ENCODE data around the gene CRTAP. TPM values are rescaled to one million over a fixed set of nuclear protein-coding genes. Genes with fewer than 3 reads are reported as not detected.

The CRTAP gene
- total RNA-seq, 2 donors from 2014 or later = 97.2 to 140 TPM

DNA sequence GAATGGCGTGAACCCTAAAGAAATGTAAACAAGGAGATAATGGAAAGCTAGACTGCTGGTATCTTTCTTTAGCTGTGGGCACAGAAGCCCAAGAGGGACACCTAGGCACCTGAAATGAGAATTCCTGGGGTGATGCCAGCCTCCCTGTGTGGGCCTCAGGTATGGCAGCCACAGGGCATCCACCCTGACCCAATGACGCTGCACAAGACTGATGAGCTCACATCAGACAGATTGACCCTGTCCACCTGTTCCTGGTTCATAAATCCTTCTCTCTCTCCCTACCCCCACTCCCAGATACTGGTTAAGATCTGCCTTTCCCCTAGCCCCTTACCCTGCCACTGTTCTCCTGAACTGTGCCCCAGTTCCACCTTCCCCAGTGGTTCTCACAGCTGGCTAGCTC is 18.4 kb upstream of the CRTAP start:
- H3K27me3 ChIP-seq = no peaks in the 10 kb centered on the region
- peak overlapping the region in 1 of 2 donors; percentile 93 for H3K27ac ChIP-seq
- TF ChIP-seq, protein P1, sequence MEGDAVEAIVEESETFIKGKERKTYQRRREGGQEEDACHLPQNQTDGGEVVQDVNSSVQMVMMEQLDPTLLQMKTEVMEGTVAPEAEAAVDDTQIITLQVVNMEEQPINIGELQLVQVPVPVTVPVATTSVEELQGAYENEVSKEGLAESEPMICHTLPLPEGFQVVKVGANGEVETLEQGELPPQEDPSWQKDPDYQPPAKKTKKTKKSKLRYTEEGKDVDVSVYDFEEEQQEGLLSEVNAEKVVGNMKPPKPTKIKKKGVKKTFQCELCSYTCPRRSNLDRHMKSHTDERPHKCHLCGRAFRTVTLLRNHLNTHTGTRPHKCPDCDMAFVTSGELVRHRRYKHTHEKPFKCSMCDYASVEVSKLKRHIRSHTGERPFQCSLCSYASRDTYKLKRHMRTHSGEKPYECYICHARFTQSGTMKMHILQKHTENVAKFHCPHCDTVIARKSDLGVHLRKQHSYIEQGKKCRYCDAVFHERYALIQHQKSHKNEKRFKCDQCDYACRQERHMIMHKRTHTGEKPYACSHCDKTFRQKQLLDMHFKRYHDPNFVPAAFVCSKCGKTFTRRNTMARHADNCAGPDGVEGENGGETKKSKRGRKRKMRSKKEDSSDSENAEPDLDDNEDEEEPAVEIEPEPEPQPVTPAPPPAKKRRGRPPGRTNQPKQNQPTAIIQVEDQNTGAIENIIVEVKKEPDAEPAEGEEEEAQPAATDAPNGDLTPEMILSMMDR (IDR thresholded peaks at IDR 0.05) = no peak
- no peak overlapping the region for H3K4me3 ChIP-seq
- DNase-seq (ENCODE audit: low spot score) = no peak
- H3K4me1 ChIP-seq = peaks cover 0 to 20% of the 10 kb centered on the region in 2 donors
- H3K9me3 ChIP-seq = no peaks in the 10 kb centered on the region
- peaks cover 6% of the 10 kb centered on the region for H3K36me3 ChIP-seq

GRCh38 chr3:33096093-33096868 is 17.5 kb upstream of the CRTAP start:
- H3K9me3 ChIP-seq = no peaks in the 10 kb centered on the region
- H3K27me3 ChIP-seq = no peaks in the 10 kb centered on the region
- peak overlapping the region; percentile 62 to 93 for H3K4me3 ChIP-seq
- H3K36me3 ChIP-seq = peaks cover 6% of the 10 kb centered on the region
- DNase-seq (ENCODE audit: low spot score) = no peak
- H3K27ac ChIP-seq = peak overlapping the region; percentile 89 to 93
- peaks cover 0 to 20% of the 10 kb centered on the region in 2 donors for H3K4me1 ChIP-seq
- TF ChIP-seq, protein P1 (IDR thresholded peaks at IDR 0.05) = no peak

GRCh38 chr3:33099109-33099645 is 14.6 kb upstream of the CRTAP start:
- Histone ChIP-seq H3K4me1 (peaks cover 0 to 15% of the 10 kb centered on the region in 2 donors), H3K4me3 (no peak overlapping the region), H3K27me3 (no peaks in the 10 kb centered on the region), H3K27ac (no peak overlapping the region), H3K9me3 (no peaks in the 10 kb centered on the region), H3K36me3 (no peaks in the 10 kb centered on the region)
- DNase-seq (ENCODE audit: low spot score) = no peak
- TF ChIP-seq, protein P1 (IDR thresholded peaks at IDR 0.05) = no peak

GRCh38 chr3:33099701-33100100 is 14.1 kb upstream of the CRTAP start:
- Histone ChIP-seq H3K27ac (no peak overlapping the region), H3K36me3 (no peaks in the 10 kb centered on the region), H3K4me3 (no peak overlapping the region), H3K4me1 (peaks cover 0 to 15% of the 10 kb centered on the region in 2 donors), H3K9me3 (no peaks in the 10 kb centered on the region), H3K27me3 (no peaks in the 10 kb centered on the region)
- DNase-seq (ENCODE audit: low spot score) = no peak
- TF ChIP-seq, protein P1 (IDR thresholded peaks at IDR 0.05) = no peak

- H3K27me3 ChIP-seq = no peaks in the 10 kb centered on the region
- no peaks in the 10 kb centered on the region for H3K36me3 ChIP-seq
- TF ChIP-seq, protein P1 (IDR thresholded peaks at IDR 0.05) = no peak
- H3K4me1 ChIP-seq = peaks cover 0 to 15% of the 10 kb centered on the region in 2 donors
- H3K27ac ChIP-seq = no peak overlapping the region
- no peaks in the 10 kb centered on the region for H3K9me3 ChIP-seq
- DNase-seq (ENCODE audit: low spot score) = no peak
- H3K4me3 ChIP-seq = no peak overlapping the region
Observed at GRCh38 chr3:33100229-33100628, 13.6 kb upstream of the CRTAP start.

Data from right atrium auricular region (tissue), 2 donors.